ENCODE data around the gene ALOX12B. TPM values are rescaled to one million over a fixed set of nuclear protein-coding genes. Genes with fewer than 3 reads are reported as not detected.

The ALOX12B gene
- total RNA-seq, 4 donors from 2014 or later = 131 to 246 (median 157) TPM

DNA sequence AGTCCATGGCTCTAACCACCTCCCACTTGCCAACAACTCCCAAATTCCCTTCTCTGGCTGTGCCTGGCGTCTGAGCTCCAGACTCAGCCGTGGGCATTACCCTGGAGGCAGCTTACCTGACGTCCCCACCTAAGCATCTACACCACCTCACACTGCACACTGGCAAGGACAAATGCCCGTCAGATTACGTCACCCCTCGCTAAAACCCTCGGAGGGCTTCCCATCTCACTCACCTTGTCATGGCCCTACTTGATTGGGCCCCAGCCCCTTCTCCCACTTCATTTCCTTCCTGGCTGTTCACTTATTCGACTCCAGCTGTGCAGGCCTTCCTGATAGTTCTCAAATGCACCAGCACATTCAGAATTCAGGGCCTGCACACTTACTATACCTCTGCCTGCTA, 17.4 kb upstream of the ALOX12B start:
- WGBS, 2 donors = 64 to 68% methylated on average over 8 of the region's 8 CpGs
- DNase-seq (ENCODE audit: low spot score in 2 of 2) = no peak
- TF ChIP-seq CTCF (IDR thresholded peaks at IDR 0.05) = no peak
- TF ChIP-seq POLR2A (IDR thresholded peaks at IDR 0.05) = no peak
- intact Hi-C loops (cut with DNase I; ENCODE audit: low total_unique reads) = no loop called here
- H3K4me3 ChIP-seq (ENCODE audit: low read depth, poor library complexity, severe bottlenecking) = no peak overlapping the region

DNA sequence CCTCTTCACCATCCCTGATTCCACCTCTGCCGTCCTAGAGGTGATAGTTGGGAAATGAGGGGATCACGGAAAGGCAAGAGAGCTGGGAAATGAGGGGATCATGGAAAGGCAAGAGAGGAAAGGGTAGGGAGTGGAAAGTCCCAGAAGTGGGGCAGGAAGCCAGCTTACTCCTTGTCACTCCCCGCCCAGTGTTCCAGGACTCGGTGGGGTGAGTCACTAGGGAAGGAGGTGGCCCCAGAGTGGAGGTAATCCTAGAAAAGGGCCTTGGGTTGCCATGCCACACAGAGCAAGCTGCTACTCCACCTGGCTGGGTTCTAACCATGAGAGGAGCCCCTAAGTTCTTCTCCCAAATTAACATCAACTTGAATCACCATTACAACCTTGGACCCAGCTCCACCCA, 16.0 kb upstream of the ALOX12B start:
- no peak for TF ChIP-seq POLR2A (IDR thresholded peaks at IDR 0.05)
- TF ChIP-seq CTCF (IDR thresholded peaks at IDR 0.05) = no peak
- no peak for DNase-seq (ENCODE audit: low spot score in 2 of 2)
- H3K4me3 ChIP-seq (ENCODE audit: low read depth, poor library complexity, severe bottlenecking) = no peak overlapping the region
- intact Hi-C loops (cut with DNase I; ENCODE audit: low total_unique reads) = no loop called here
- WGBS, 2 donors = 59% methylated on average over 4 of the region's 4 CpGs

DNA sequence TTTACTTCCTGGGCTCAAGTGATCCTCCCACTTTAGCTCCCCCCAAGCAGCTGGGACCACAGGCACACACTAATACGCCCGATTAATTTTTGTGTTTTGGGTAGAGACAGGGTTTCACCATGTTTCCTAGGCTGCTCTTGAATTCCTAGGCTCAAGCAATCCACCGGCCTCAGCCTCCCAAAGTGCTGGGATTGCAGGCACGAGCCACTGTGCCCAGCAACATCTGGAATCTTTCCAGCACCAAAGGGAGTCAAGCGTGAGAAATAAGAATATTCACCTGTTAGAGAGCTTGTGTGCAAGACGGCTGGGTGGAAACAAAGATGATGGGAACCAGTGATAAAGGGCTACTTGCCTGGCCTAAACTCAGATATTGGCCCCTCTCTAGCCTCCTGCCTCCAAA, 14.2 kb upstream of the ALOX12B start:
- DNase-seq (ENCODE audit: low spot score in 2 of 2) = no peak
- TF ChIP-seq CTCF (IDR thresholded peaks at IDR 0.05) (no peak), POLR2A (IDR thresholded peaks at IDR 0.05) (no peak)
- 70 to 82% methylated on average over 6 of the region's 6 CpGs for WGBS, 2 donors

DNA sequence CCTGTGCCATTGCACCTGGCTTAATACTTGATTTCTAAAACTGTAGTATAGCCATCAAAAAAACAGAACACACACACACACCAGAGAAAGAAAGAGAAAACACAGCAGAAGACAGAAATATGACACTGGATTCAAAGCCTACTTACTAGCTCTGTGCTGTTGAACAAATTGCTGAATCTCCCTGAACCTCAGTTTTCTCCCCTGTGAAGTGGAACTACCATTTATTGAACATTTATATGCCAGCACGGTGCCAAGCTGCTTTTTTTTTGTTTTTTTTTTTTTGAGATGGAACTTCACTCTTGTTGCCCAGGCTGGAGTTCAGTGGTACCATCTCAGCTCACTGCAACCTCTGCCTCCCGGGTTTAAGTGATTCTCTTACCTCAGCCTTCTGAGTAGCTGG, 13.2 kb upstream of the ALOX12B start:
- TF ChIP-seq POLR2A (IDR thresholded peaks at IDR 0.05) = no peak
- TF ChIP-seq CTCF (IDR thresholded peaks at IDR 0.05) = no peak
- intact Hi-C loops (cut with DNase I; ENCODE audit: low total_unique reads) = no loop called here
- WGBS, 2 donors = 82 to 85% methylated on average over 2 of the region's 2 CpGs
- DNase-seq (ENCODE audit: low spot score in 2 of 2) = no peak
- no peak overlapping the region for H3K4me3 ChIP-seq (ENCODE audit: low read depth, poor library complexity, severe bottlenecking)

More for the DNA sequence above, 14.2 kb upstream of the ALOX12B start:
- H3K4me3 ChIP-seq (ENCODE audit: low read depth, poor library complexity, severe bottlenecking) = no peak overlapping the region
- intact Hi-C loops (cut with DNase I; ENCODE audit: low total_unique reads) = no loop called here

DNA sequence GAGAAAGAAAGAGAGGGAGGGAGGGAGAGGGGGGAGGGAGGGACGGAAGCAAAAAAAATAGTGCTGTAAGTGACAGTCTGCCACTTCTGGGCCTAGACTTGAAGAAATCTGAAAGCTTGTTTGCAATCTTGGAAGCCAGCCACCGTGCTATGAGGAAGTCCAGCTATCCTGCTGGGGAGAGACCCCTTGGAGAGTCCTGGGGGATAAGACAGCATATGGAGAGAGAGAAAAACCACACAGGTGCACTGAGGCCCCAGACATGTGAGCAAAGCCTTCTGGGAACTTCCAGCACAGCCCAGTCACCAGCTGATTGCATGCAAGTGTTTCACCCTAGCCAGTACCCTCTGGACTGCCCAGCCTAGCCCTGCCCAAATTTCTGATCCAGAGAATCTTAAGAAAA, 12.6 kb upstream of the ALOX12B start:
- WGBS, 2 donors = 41 to 56% methylated on average over 2 of the region's 2 CpGs
- intact Hi-C loops (cut with DNase I; ENCODE audit: low total_unique reads) = no loop called here
- no peak overlapping the region for H3K4me3 ChIP-seq (ENCODE audit: low read depth, poor library complexity, severe bottlenecking)
- DNase-seq (ENCODE audit: low spot score in 2 of 2) = no peak
- TF ChIP-seq CTCF (IDR thresholded peaks at IDR 0.05) = no peak
- TF ChIP-seq POLR2A (IDR thresholded peaks at IDR 0.05) = no peak

GRCh38 chr17:8096541-8096940, 9.0 kb upstream of the ALOX12B start:
- no peak for DNase-seq (ENCODE audit: low spot score in 2 of 2)
- WGBS, 2 donors = 80 to 92% methylated on average over 8 of the region's 8 CpGs
- TF ChIP-seq CTCF (IDR thresholded peaks at IDR 0.05) (no peak), POLR2A (IDR thresholded peaks at IDR 0.05) (no peak)
- no peak overlapping the region for H3K4me3 ChIP-seq (ENCODE audit: low read depth, poor library complexity, severe bottlenecking)
- intact Hi-C loops (cut with DNase I; ENCODE audit: low total_unique reads) = no loop called here

Data from lower leg skin (tissue), 4 donors.